ENCODE measurements around the gene ZNF438. TPM values are rescaled to one million over a fixed set of nuclear protein-coding genes. Genes with fewer than 3 reads are reported as not detected.

The ZNF438 gene
- total and polyA plus RNA-seq, 2 of the 4 experiments (the other 2 are of a cell fraction) = 1.8 to 2.9 TPM

- H2BK20ac ChIP-seq (ENCODE audit: low read depth, low read length) = peak overlapping the region; percentile 33; the same call in 1 of the 2 replicates
- no peak overlapping the region for H2AK9ac ChIP-seq (replicated peaks; ENCODE audit: low read depth, low read length, poor library complexity)
- DNase-seq = no peak
- H2AK5ac ChIP-seq (ENCODE audit: low read depth, low read length) = peak overlapping the region; percentile 70; the same call in 1 of the 2 replicates
- dilution Hi-C loops (cut with HindIII; ENCODE audit: low sequenced_read_pairs, unreplicated experiment) (no loop called here), in situ Hi-C loops (cut with MboI; ENCODE audit: low sequenced_read_pairs) (no loop called here), intact Hi-C loops (cut with micrococcal nuclease) (no loop called here)
- ChIA-PET POLR2A (ENCODE audit: unreplicated experiment) (no interaction called here), CTCF (no interaction called here)
- H3K18ac ChIP-seq (ENCODE audit: low read depth, low read length) = no peak overlapping the region
- H3K79me1 ChIP-seq (ENCODE audit: low read depth in 1 of 2, low read length in 2 of 2) = no peaks in the 10 kb centered on the region; a peak in 1 of 4 replicates
- peaks cover 7% of the 10 kb centered on the region for H3K4me1 ChIP-seq (ENCODE audit: control insufficient read depth, insufficient read depth, low read length)
- no peaks in the 10 kb centered on the region; the same call in none of the 2 replicates for H3K9me1 ChIP-seq (ENCODE audit: insufficient read depth, low read length)
- no peak overlapping the region for H4K8ac ChIP-seq (ENCODE audit: low read depth in 2 of 2, low read length in 2 of 2)
- H3K4ac ChIP-seq (ENCODE audit: low read depth, low read length) = peak overlapping the region; percentile 8; the same call in 1 of the 2 replicates
- H3K27me3 ChIP-seq (ENCODE audit: control insufficient read depth, insufficient read depth, low read length) = no peaks in the 10 kb centered on the region
- H3K9ac ChIP-seq (ENCODE audit: low read depth, low read length) = no peak overlapping the region
- H4K91ac ChIP-seq (ENCODE audit: insufficient read depth, low read depth, low read length) = no peak overlapping the region; the same call in 1 of the 2 replicates
- no peak overlapping the region for H3K4me3 ChIP-seq (ENCODE audit: insufficient read depth, low read depth, low read length)
- no peak for ATAC-seq (ENCODE audit: low read depth)
- no peak overlapping the region for H3K14ac ChIP-seq (replicated peaks; ENCODE audit: low read depth, low read length)
- no peak for TF ChIP-seq POLR2A (IDR thresholded peaks at IDR 0.05; ENCODE audit: low read depth, low read length)
- 100% methylated on average over 1 of the region's 3 CpGs; no CpG with 5 or more reads in 1 of the 2 experiments for WGBS, 2 experiments (ENCODE audit: extremely low coverage in 2 of 2, insufficient read length in 1 of 2)
- H2BK5ac ChIP-seq (ENCODE audit: low read depth, low read length, poor library complexity, severe bottlenecking) = no peak overlapping the region
- H3K9me3 ChIP-seq (ENCODE audit: control insufficient read depth, insufficient read depth, low read length) = no peaks in the 10 kb centered on the region
- H2BK120ac ChIP-seq (ENCODE audit: low read depth, low read length) = peak overlapping the region; percentile 41
- no peaks in the 10 kb centered on the region for H4K20me1 ChIP-seq (ENCODE audit: insufficient read depth, low read length)
- H3K23ac ChIP-seq (ENCODE audit: low read depth, low read length) = no peak overlapping the region
- H3K36me3 ChIP-seq (ENCODE audit: control insufficient read depth, insufficient read depth, low read length) = no peaks in the 10 kb centered on the region
- H3K27ac ChIP-seq (ENCODE audit: insufficient read depth, low read length) = no peak overlapping the region
- H4K5ac ChIP-seq (ENCODE audit: low read depth, low read length) = no peak overlapping the region
- H3K56ac ChIP-seq (ENCODE audit: extremely low read depth, insufficient read depth, low read length) = no peak overlapping the region
- H2AFZ ChIP-seq (replicated peaks; ENCODE audit: low read length, poor library complexity) = no peak overlapping the region
- peak overlapping the region; percentile 61; the same call in 2 of the 3 replicates for H2BK15ac ChIP-seq (ENCODE audit: low read depth, low read length)
- H3K4me2 ChIP-seq (ENCODE audit: low read depth, low read length) = no peak overlapping the region
- no TSS peak for BruUV-seq (replicated peaks)
Observed at GRCh38 chr10:31037749-31038148, 6.1 kb upstream of the ZNF438 start.
